GM18519 (cell line): ENCODE data around the gene DNAJC7.
"Not testable (repeated sequence)": the region's sequence is repeated elsewhere in the genome, so short reads cannot be mapped to it uniquely, and the experiment has no call there.

Experiments used
- ATAC-seq: cut with Tn5 transposase; IDR thresholded peaks from one replicate; pipeline ENCODE4 v1.9.1; 2021; ENCODE audit warnings: mild to moderate bottlenecking, moderate library complexity; ENCODE audit not compliant: unreplicated experiment, low FRiP score

DNAJC7 gene

DNA sequence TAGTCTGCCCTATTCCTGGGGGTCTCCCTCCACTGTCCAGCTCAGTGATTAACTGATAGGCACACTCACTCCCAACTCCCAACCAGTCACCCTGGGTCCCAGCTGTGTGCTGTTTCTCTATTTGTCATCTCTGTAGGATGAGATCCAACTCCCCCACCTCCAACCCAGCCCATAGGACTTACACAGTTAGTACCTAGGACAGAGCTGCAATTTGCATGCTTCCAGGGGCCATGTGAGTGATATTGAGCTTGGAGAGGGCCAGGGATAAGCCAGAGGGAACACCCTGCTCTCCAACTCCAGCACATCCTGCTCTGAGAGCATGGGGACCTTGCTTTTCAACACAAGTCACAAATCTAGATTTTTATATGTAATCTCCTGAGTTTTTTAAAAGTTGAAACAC, 24.4 kb upstream of the DNAJC7 start:
- no peak for ATAC-seq

DNA sequence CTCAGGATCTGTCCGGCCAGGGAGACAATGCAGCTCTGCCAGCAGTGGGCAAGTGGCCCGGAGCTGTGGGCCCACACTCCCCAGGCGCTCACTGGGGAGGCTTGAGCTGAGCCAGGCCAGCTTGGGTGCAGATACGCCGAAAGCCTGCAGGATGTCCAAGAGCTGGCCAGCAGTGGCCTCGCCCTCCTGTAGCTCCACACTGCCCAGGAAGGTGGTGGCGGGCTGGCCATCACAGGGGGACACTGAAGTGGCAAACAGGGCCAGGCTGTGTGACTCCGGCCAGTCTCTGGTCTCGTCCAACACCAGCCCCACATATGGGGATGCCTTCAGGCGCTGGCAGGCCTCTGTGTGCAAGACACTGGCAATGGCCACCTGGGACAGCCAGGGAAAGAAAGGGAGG, 23.6 kb upstream of the DNAJC7 start:
- no peak for ATAC-seq

DNA sequence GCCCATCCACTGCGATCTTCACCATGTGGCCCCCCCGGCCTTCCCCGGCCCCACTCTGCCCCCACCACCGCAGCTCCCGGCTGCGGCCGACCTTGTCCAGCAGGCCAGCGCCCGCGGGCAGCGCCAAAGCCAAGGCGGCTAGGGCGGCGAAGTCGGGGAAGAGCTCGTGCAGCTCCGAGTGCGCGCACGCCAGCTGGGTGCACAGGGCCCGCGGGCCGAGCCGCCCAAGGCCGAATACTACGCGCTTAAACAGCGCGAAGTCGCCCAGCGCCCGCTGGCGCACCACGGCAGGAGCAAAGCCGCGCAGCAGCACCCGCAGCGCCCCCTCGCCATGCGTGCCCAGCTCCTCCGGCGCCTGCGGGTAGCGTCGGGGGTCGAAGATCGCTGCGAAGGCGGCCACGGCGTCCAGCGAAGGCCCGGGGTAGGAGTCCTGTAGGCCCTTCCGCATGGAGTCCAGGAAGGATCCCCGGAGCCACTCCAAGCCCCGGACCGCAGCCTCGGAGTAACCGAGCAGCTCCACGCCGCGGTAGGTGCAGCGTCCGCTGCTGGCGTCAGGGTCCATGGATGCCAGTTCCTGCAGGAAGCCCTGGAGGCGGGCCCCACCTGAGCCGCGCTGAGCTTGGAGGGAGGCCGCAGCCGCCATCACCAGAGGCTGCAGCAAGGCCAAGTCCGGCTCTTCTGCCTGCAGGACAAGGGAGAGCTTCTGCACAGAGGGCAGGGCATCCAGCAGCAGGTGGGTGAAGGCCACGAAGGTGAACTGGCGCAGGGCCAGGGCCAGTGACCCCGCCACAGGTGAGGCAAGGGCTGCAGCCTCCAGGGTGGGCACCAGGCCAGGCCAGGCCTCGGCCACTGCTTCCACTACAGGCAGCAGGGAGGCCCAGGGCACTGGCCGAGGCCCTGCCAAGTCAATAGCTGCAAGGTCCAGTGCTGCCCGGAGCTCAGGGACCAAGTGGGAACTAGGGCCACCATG, 22.8 kb upstream of the DNAJC7 start:
- no peak for ATAC-seq

DNA sequence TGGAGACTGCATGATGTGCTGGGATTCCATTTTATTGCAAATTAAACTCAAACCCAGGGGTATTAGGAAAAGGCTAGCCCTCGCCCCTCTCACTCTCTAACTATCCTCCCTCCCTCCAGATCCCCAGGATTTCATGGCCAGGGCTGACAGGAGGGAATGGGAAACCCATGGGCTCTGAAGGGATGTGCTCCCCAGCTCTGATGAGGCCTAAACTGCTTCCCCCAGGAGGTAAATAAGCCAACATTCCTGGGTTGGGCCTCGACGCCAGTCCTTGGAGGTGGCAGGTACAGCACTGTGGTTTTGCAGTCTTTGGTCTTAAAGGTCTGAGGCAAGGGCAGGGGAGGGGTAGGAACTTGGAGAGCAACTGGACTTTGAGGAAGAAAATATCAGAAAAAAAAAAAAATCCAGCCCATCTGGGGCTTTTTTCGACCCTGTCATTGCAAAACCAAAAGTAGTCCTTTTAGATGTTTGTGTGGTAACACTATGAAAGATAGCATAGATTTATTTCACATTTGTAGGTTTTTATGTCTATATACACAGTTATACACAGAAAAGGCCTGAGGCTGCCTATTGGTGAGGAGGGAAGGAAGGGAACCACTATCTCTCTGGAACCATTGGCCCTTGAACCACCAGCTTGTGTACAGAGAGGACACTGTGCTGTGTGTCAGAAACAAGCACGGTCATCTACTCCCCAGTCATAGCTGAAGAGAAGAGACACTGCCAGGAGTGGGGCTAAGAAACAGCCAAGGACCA, 21.2 kb upstream of the DNAJC7 start:
- ATAC-seq: no peak

DNA sequence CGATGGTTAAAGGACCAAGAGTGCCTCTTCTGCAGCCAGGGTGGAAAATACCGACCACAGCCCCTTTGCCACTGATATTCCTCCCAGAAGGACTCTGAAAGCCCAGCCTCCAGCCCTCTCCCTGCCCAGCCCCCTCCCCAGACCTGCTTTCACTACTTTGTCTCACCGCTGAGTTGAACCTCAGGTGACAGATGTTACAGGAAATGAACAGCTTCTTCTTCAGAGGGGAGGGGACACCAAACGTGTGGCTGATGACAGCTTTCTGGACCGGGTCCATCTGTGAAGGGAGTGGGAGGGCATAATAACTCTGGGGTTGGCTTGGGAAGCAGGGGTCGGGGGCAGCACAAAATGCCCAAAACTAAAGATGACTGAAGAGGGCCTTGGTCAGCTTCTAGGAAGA, 16.8 kb upstream of the DNAJC7 start:
- ATAC-seq: no peak

DNA sequence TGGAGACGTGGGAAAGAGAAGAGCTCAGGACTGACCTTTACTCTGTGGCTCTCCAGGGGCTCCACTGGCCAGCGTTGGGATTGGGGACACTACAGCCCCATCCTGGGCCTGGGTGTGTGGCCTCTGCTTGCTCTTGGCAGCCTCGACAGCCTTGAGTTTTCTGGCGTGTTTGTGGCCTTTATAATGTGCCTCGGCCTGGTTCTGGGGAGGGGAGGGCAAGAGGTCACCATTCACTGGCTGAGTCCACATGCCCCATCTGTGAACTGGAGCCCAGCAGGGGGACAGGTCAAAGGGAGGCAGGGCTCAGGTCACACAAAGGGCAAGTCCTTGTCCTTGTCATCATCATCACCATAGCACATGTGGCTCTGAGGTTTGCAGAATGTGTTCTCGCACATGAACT, 14.3 kb upstream of the DNAJC7 start:
- no peak for ATAC-seq

DNA sequence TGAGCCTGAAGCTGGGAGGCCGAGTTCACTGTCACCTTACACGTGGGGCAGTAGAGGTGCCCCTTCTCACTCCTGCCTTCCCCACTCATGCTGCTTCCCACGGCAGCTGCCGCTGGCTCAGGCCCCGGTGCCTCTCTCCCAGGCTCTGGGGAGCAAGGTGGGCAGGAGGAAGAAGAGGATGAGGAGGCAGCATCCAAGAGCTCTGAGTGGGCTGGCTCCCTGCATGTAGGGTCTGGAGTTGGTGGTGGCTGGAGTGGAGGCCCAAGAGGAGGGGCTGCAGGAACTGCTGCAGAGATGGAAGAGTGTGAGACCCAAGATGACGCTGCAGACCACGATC, 11.5 kb upstream of the DNAJC7 start:
- ATAC-seq: no peak

DNA sequence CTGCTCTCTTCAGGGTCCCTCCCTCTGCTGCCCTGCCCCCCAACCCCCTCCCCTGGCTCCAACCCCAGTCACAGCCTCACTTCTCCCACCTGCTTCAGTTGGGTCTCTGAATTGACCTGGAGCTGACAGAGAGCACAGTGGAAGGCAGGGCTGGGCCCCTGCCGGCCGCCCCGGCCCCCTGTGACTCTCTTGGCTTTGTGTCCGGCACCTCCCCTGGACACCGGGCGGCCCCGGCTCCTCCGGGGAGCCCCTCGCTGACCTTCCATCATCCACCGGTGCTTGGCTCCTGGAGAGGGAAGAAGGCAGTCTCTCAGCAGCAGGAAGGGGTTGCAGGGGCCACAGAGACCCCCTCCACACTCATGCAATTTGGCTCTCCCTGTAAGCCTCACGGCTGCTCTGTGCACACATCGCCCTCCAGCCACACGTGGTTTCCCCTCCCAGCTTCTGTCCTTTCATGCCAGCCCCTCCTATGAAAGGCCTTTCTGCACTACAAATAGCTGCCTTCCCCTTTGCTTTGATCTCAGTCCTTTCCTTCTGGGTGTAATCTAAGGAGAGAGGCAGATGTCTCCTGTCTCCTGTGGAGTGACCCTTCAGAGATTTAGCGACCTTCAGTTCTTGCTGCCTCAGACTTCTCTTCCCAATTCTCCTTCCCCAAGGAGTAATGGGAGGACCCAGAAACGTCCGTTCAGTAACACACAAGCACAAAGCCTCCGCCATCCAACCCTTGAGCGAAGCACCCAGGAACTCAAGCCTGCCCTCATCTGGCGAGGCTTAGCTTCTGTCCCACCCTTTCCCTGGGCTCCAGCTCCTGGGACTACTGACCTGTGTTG, 10.9 kb upstream of the DNAJC7 start:
- ATAC-seq: no peak

DNA sequence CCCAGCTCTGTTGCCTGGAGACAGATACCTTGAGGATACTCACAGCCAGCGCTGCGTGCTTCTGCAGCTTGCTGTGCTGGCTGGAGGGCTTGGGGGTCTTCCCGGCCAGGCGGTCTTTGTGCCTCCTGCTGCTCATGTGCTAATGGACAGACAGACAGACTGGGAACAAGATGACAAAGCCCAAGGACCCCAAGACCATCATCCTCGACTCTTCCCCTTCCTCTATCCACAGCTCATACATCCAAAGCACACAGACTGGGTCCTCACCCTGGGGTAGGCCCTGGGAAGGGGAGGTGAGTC, 10.3 kb upstream of the DNAJC7 start:
- ATAC-seq: no peak

DNA sequence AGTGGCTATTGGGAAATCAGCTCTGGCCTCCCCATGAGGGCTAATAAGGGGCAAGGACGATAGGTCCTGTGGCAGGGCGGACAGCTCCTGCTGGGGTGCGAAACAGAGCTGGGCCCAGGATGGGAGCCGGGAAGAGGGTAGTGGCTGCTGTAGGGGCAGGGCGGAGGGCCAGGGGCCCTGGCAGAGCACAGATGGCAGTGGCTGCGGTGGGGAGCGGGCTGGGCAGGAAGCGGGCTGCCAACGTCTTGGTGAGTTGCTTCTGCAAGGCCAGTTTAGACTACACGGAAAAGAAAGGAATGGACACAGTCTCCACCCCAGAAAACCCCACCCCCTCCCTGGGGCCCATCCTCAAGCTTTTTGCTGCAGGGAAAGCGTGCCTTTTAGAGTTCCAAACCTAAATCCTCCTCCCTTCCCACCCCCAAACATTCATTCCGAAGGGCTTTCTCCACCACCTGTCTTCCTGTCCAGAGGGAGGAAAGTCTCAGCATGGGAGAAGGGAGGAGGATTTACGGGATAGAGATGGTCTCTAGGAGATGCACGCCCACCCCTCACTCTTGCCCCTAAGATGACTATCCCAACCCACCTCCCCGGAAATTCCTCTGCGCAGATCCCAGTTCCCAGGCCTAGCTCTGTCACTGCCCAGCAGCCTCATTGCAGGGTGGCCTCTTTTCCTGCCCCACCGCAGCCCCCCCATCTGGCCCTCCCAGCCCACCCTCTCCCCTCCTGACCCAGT, 9.8 kb upstream of the DNAJC7 start:
- no peak for ATAC-seq

DNA sequence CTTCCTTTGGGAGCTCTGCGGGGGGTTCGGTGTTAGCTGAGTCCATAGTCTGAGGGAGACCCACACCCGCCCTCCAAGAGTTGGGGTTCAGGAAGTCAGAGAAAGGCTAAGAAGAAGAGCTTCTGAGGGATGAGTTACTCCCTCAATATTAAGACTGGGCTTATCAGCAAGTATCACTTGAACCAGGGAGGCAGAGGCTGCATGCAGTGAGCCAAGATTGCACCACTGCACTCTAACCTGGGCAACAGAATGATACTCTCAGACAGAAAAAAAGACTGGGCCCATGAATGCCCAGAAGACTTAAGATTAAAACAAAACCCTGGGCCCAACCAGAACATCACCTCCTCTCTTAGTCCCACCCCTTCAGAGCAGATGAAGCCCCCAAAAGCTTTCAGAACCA, 8.7 kb upstream of the DNAJC7 start:
- no peak for ATAC-seq

DNA sequence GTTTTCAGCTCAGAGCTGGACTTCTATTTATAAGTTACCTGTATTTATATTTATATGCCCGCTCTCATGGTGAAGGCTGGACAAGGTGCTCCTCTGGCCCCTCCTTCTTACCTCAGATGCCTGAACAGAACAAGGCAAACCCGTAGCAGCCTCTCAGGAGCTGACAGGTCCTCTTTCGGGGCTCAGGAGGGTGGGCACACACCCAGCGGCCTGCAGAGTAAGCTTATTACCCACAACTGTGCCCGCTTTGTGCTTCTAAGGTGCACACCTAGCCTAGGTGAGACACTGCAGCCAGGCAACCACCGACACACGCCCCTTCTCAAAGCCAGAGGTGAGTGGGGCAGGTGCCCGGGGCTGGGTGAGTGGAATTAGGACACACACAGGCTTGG, 7.9 kb upstream of the DNAJC7 start:
- no peak for ATAC-seq

DNA sequence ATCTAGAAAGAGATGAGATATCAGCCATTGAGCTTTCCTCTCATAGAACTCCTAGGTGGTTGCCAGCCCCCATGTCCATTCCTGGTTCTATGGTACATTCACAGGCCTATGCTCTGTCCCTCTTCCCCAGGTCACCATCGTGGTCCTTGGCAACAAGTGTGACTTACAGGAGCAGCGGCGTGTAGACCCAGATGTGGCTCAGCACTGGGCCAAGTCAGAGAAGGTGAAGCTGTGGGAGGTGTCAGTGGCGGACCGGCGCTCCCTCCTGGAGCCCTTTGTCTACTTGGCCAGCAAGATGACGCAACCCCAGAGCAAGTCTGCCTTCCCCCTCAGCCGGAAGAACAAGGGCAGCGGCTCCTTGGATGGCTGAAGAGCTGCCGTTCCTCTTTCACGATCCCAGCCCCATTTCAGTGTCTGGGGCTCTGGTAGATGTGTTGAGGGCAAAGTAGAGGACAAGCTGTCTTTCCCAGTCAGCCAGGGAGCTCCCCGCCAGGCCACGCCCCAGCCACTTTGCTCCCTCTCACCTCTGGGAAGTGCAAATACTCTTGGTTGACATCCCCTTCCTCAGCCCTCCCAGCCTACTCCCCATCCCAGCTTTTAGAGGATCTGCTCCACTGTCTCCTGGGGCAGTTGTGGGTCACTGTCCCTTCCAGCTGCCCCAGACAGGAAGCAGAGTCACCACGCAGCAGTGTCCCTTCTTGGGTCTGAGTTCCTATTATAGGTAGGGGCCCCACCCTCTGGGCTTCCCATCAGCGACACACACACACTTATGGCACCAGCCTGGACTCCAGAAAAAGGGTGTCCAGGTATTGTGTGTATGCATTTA, 6.5 kb upstream of the DNAJC7 start:
- ATAC-seq: no peak

DNA sequence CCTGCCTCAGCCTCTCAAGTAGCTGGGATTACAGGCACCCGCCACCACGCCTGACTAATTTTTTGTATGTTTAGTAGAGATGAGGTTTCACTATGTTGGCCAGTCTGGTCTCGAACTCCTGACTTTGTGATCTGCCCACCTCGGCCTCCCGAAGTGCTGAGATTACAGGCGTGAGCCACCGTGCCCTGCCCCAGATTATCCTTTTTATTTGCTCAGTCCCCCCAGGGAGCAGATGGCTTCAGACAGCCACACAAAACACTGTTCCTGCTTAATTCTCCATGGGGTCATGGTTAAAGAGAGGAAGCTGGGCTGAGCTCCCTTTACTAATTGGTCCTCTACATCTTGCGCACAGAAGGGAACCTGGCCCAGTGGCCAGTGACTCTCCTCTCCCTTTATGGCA, 3.6 kb upstream of the DNAJC7 start:
- not testable (repeated sequence) for ATAC-seq

DNA sequence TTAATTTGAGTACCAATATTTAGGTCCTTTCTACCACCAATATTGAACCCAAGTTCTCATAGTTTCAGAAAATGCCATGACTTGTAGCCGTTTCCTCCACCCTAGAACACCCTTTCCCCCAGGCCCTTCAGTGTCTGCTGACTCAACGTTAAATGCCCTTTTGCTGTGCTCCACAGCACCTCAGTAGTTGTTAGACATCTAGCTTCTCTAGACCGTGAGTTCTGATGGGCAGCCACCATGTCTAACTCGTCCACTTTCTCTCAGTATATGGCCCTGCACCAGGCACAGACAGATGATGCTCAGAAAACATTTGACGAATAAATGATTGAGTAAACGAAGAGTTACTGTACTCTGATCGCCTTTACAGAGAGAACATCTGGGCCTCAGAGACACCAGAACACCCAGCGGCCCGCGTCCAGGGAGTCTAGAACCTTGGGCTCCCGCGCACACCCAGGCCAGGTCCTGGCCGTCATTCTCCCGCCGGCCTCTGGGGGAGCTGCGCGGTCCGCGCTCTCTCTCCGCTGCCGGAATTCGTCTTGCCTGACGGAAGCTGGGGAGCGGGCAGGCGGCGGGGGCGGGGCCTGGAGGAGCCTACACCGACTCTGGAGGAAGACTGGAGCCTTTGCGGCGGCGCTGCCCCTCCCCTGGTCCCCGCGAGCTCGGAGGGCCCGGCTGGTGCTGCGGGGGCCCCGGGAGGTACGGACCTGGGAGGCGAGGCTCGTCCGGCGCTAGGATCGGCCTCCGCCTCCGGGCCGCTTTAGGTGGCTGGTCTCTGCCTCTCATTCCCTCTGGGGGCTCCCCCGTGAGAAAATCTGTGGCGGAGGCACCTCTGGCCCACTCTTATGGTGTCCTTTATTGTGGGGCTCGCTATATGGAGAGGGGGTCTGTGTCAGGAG, 2.5 kb upstream of the DNAJC7 start, which contains the start of gene NKIRAS2:
Gene NKIRAS2, plus strand, starts transcription at position 582 of the 896 bp plus-strand sequence. CDS start 1,488 bp downstream, outside the sequence.
- no peak for ATAC-seq

DNA sequence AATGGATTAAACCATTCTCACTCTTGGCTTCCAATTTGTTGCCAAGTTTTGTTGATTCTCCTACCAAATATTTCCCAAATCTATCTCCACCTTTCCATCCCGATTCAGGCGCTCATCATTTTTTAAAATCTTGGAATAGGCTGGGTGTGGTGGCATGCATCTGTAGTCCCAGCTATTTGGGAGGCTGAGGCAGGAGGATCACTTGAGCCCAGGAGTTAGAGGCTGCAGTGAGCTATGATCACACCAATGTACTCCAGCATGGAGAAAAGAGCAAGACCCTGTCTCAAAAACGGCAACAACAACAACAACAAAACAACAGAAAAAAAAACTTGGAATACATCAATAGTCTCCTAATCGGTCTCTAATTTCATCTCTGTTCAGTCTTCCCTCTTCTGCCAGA, 1.7 kb upstream of the DNAJC7 start:
- no peak for ATAC-seq

DNA sequence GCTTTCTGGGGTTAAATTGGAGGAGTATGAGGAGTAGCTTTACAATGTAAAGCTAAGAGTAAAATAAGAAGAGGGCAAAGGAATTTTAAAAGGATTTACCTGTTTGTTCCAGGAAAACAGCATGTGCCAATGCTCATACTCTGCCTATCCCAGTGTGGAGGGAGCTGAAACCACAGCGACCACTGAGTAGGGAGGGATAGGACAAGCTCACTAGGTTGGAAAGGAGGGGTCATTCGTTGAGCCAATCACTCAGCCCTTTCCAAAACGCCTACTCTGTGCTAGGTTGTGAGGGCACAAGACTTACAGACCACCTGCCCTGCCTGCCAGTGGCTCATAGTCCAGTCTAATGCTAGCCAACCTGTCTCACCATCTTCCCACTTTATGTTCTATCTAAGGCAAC, 1.1 kb upstream of the DNAJC7 start:
- ATAC-seq: no peak

DNA sequence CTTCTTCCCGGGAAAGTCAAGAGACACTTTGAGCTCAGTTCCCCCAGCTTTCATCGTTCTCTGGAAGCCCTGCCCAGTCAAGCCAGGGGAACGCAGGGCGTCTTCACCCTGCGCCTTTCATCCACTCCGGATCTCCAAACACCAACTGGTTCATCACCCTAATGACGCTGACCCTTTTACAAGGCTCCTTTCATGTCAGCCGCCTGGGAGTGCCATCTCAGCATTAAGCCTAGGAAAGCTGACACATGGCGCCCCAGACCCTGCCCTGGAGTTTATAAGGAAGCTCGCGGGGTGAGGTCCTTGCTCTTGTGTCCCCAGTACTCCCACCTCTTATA, 594 bp upstream of the DNAJC7 start:
- no peak for ATAC-seq

DNA sequence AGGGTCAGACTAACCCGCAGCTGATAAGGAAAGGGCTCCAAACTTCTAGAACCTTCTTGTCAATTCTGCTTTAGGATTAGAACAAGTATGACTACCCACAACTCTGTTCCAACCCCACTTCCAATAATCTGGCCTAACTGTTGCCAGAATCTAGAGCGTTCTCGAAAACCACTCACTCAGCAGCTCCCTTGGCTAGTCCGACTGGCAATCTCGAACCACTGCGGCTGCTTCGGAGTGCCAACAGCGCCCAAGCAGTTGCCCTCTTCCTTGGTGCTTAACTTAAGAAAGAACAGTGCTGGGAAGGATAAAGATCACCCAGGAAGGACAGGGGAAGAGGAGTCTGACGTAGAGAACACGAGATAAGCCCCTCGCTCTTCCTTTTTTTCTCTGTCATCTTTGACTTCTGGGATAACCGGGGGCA, 818 bp downstream of the DNAJC7 start:
- ATAC-seq: no peak
